GM21619 (cell line): Measurements from ENCODE around the gene ZCCHC8.
"Not testable (repeated sequence)": the region's sequence is repeated elsewhere in the genome, so short reads cannot be mapped to it uniquely, and the experiment has no call there.

Experiments
- ATAC-seq: cut with Tn5 transposase; IDR thresholded peaks from one replicate; pipeline ENCODE4 v1.9.1; 2021; ENCODE audit not compliant: unreplicated experiment

Gene ZCCHC8

GRCh38 chr12:122435186-122435585 lies 65.5 kb downstream of the ZCCHC8 start:
- no peak for ATAC-seq

GRCh38 chr12:122429043-122429442 lies 71.7 kb downstream of the ZCCHC8 start:
- not testable (repeated sequence) for ATAC-seq

GRCh38 chr12:122427403-122427802 lies 73.3 kb downstream of the ZCCHC8 start:
- ATAC-seq = no peak

GRCh38 chr12:122423258-122424165 lies 77.2 kb downstream of the ZCCHC8 start:
- ATAC-seq = no peak

GRCh38 chr12:122422730-122423257 lies 77.9 kb downstream of the ZCCHC8 start:
- no peak for ATAC-seq

GRCh38 chr12:122421821-122422729 lies 78.7 kb downstream of the ZCCHC8 start, which contains the start of gene CLIP1:
Gene CLIP1 (minus strand): TSS chr12:122422669. CDS start chr12:122380452, 42,217 bp downstream.
- ATAC-seq = peak; percentile 51
